ENCODE data around the gene BTBD7.

Gene BTBD7

GRCh38 chr14:93199031-93199430 is 133.8 kb downstream of the BTBD7 start (continued):
- no peak for TF ChIP-seq CSRNP3 (CRISPR knock-in tag; IDR thresholded peaks at IDR 0.05)
- no peak for TF ChIP-seq ISL1 (CRISPR knock-in tag; IDR thresholded peaks at IDR 0.05)
- TF ChIP-seq GLIS3 (CRISPR knock-in tag; IDR thresholded peaks at IDR 0.05): no peak
- no peak for TF ChIP-seq CSDC2 (CRISPR knock-in tag; IDR thresholded peaks at IDR 0.05)
- no peak for TF ChIP-seq PATZ1 (CRISPR knock-in tag; IDR thresholded peaks at IDR 0.05; ENCODE audit: borderline replicate concordance)
- no peak for TF ChIP-seq ZFP3 (CRISPR knock-in tag; IDR thresholded peaks at IDR 0.05)

DNA sequence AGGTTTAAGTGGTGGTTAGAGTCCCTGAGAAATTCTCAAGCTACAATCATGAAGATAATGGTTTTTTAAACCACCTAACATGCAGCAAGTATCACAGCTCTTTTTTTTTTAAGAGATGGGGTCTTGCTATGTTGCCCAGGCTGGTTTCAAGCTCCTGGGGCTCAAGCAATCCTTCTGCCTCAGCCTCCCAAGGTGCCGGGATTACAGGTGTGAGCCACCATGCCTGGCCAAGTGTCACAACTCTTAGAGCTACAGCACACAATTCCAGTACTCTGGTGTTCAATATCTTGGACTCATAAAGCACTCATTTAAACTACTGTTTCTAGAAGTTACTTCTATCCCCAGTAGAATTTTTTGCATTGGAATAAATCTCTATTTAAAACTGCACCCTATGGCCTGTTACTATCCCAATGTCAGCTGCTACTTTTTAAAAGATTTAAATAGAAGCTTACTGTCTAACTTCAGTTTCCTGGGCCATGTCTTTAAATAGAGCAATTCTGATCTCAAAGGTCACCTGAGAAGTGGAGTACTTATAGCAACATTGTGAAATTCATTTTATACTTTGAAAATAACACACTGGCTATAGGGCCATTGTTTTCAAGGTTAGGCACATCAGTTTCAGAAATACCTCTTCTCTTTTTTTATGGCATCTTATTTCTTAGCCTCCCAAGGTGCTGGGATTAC is 137.4 kb downstream of the BTBD7 start:
- ATAC-seq: no peak
- TF ChIP-seq ZNF8 (CRISPR knock-in tag; IDR thresholded peaks at IDR 0.05) (no peak), GLIS3 (CRISPR knock-in tag; IDR thresholded peaks at IDR 0.05) (no peak), ESRRG (CRISPR knock-in tag; IDR thresholded peaks at IDR 0.05) (no peak), OSR1 (CRISPR knock-in tag; IDR thresholded peaks at IDR 0.05) (no peak), ARNTL (CRISPR knock-in tag; IDR thresholded peaks at IDR 0.05; ENCODE audit: borderline replicate concordance, low read depth) (no peak)
- TF ChIP-seq, protein P1, sequence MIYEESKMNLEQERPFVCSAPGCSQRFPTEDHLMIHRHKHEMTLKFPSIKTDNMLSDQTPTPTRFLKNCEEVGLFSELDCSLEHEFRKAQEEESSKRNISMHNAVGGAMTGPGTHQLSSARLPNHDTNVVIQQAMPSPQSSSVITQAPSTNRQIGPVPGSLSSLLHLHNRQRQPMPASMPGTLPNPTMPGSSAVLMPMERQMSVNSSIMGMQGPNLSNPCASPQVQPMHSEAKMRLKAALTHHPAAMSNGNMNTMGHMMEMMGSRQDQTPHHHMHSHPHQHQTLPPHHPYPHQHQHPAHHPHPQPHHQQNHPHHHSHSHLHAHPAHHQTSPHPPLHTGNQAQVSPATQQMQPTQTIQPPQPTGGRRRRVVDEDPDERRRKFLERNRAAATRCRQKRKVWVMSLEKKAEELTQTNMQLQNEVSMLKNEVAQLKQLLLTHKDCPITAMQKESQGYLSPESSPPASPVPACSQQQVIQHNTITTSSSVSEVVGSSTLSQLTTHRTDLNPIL (CRISPR knock-in tag; IDR thresholded peaks at IDR 0.05; ENCODE audit: low read depth): no peak
